Measurements from ENCODE around the gene PTPRD. TPM values are rescaled to one million over a fixed set of nuclear protein-coding genes. Genes with fewer than 3 reads are reported as not detected.

PTPRD gene
- total RNA-seq, 1 donor from 2014 or later = 136 TPM

DNA sequence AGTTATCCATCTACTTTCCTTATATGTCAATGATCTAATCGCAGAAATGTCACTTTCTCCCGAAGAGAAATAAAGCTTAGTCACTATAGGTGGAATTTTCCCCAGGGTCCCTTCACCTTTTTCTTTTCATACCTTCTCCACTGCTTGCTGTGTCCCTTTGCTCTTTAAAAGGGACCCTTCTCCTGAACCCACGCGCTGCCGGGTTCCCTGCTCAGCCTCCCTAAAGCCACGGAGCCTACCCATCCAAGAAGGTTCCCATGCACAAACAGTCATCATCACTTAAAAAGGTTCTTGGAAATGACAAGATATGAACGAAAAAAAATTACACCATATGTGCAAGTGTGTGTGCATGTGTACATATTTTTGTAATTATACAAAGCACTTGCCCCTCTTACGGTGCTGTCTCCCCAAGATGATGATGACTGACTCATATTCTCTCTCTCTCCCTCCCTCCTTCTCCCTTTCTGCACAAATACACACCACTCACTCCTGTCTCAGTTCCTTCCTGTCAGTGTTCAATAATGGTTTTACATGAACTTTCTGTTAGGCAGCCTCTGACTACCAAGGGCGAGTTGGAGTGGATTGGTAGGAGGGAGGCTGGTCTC lies 1.5 kb upstream of the PTPRD start:
- no peak overlapping the region for H3K27ac ChIP-seq

DNA sequence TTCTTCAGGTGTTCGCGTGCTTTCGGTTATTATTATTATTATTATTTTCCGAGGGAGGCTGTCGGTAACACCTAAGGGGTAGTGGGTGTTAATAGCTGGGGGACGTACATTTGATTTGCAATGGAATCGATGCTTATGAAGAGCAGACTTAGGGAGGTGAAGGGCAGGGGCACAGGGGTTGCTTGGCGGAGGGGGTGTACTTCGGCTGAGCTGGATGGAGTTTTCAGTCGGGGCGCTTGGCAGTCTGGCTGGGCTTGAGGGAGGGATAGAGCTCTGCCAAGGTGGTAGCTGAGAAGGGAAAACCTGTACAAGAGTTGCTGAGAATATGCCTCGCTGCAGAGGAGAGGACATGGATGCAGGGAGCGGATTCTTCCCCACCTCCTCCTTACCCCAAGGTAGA lies 617 bp upstream of the PTPRD start:
- Histone ChIP-seq H3K36me3 (no peaks in the 10 kb centered on the region), H2AFZ (replicated peaks) (peak overlapping the region; percentile 99), H3F3A (ENCODE audit: low read depth) (peaks cover 22% of the 10 kb centered on the region), H3K27me3 (peaks cover 75% of the 10 kb centered on the region), H3K27ac (no peak overlapping the region), H3K9me3 (ENCODE audit: low read depth) (no peaks in the 10 kb centered on the region), H3K4me2 (peak overlapping the region; percentile 98), H3K4me3 (peak overlapping the region; percentile 91), H4K20me1 (ENCODE audit: low read depth) (no peaks in the 10 kb centered on the region), H3K79me2 (ENCODE audit: low read depth) (no peaks in the 10 kb centered on the region), H3K4me1 (peaks cover 8% of the 10 kb centered on the region), H3K9ac (no peak overlapping the region)
- Mint-ChIP-seq H3K36me3 (no peaks in the 10 kb centered on the region), H3K27ac (no peak overlapping the region), H3K4me3 (peak overlapping the region; percentile 85), H3K27me3 (ENCODE audit: insufficient read depth, low read depth) (peaks cover 18% of the 10 kb centered on the region), H3K4me1 (peaks cover 16% of the 10 kb centered on the region), H3K9me3 (no peaks in the 10 kb centered on the region)
- no peak for DNase-seq (ENCODE audit: low spot score)
- TF ChIP-seq EZH2 (IDR thresholded peaks at IDR 0.05) = peak; percentile 62
- TF ChIP-seq, protein P1, sequence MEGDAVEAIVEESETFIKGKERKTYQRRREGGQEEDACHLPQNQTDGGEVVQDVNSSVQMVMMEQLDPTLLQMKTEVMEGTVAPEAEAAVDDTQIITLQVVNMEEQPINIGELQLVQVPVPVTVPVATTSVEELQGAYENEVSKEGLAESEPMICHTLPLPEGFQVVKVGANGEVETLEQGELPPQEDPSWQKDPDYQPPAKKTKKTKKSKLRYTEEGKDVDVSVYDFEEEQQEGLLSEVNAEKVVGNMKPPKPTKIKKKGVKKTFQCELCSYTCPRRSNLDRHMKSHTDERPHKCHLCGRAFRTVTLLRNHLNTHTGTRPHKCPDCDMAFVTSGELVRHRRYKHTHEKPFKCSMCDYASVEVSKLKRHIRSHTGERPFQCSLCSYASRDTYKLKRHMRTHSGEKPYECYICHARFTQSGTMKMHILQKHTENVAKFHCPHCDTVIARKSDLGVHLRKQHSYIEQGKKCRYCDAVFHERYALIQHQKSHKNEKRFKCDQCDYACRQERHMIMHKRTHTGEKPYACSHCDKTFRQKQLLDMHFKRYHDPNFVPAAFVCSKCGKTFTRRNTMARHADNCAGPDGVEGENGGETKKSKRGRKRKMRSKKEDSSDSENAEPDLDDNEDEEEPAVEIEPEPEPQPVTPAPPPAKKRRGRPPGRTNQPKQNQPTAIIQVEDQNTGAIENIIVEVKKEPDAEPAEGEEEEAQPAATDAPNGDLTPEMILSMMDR (IDR thresholded peaks at IDR 0.05) = no peak

More for the DNA sequence above, 1.5 kb upstream of the PTPRD start:
- H3K27me3 ChIP-seq = peaks cover 75% of the 10 kb centered on the region
- H3K9ac ChIP-seq = no peak overlapping the region
- H3K4me3 ChIP-seq = no peak overlapping the region
- Mint-ChIP-seq H3K4me3 (peak overlapping the region; percentile 85), H3K27me3 (ENCODE audit: insufficient read depth, low read depth) (peaks cover 21% of the 10 kb centered on the region), H3K4me1 (peaks cover 16% of the 10 kb centered on the region), H3K27ac (no peak overlapping the region), H3K9me3 (no peaks in the 10 kb centered on the region), H3K36me3 (no peaks in the 10 kb centered on the region)
- H3K4me1 ChIP-seq = peaks cover 8% of the 10 kb centered on the region
- no peak for DNase-seq (ENCODE audit: low spot score)
- no peaks in the 10 kb centered on the region for H3K36me3 ChIP-seq
- TF ChIP-seq EZH2phosphoT487 (IDR thresholded peaks at IDR 0.05) = no peak
- no peak for TF ChIP-seq EZH2 (IDR thresholded peaks at IDR 0.05)
- TF ChIP-seq, protein P1 (IDR thresholded peaks at IDR 0.05) = no peak
- H2AFZ ChIP-seq (replicated peaks) = no peak overlapping the region
- no peaks in the 10 kb centered on the region for H4K20me1 ChIP-seq (ENCODE audit: low read depth)
- no peaks in the 10 kb centered on the region for H3K79me2 ChIP-seq (ENCODE audit: low read depth)
- H3K4me2 ChIP-seq = no peak overlapping the region
- H3F3A ChIP-seq (ENCODE audit: low read depth) = peaks cover 22% of the 10 kb centered on the region
- no peaks in the 10 kb centered on the region for H3K9me3 ChIP-seq (ENCODE audit: low read depth)

DNA sequence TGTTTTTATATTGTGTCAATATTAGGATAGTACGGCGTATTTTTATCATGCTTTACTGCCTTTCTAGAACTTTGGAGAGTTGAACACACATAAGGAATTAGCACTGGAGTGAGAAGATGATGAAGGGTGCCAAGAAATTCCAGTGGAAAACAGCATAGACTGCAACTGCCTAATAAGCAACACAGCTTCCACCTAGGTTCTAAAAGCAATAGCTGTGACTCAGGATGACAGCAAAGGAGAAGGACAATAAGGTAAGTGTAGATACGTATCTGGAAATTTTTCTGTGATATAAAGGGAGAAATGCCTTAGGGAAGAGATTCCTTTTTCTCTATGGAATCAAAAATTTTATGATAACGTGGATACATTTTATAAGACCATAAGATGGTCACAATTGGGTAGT lies 7.4 kb downstream of the PTPRD start:
- Mint-ChIP-seq H3K36me3 (no peaks in the 10 kb centered on the region), H3K4me1 (no peaks in the 10 kb centered on the region), H3K27ac (no peak overlapping the region), H3K9me3 (no peaks in the 10 kb centered on the region), H3K27me3 (ENCODE audit: insufficient read depth, low read depth) (no peaks in the 10 kb centered on the region), H3K4me3 (no peak overlapping the region)
- TF ChIP-seq EZH2phosphoT487 (IDR thresholded peaks at IDR 0.05) = no peak
- TF ChIP-seq, protein P1 (IDR thresholded peaks at IDR 0.05) = no peak
- TF ChIP-seq EZH2 (IDR thresholded peaks at IDR 0.05) = no peak
- Histone ChIP-seq H3K27ac (no peak overlapping the region), H2AFZ (replicated peaks) (no peak overlapping the region), H3K27me3 (peaks cover 10% of the 10 kb centered on the region), H3F3A (ENCODE audit: low read depth) (no peaks in the 10 kb centered on the region), H3K4me2 (no peak overlapping the region), H3K36me3 (no peaks in the 10 kb centered on the region), H3K9me3 (ENCODE audit: low read depth) (no peaks in the 10 kb centered on the region), H3K9ac (no peak overlapping the region), H3K79me2 (ENCODE audit: low read depth) (no peaks in the 10 kb centered on the region), H4K20me1 (ENCODE audit: low read depth) (no peaks in the 10 kb centered on the region), H3K4me3 (no peak overlapping the region), H3K4me1 (no peaks in the 10 kb centered on the region)
- DNase-seq (ENCODE audit: low spot score) = no peak

All from neural progenitor cell (in vitro differentiated cells).